RWPE1 (cell line): ENCODE data around the gene RSPH10B.
"Not testable (repeated sequence)": the region's sequence is repeated elsewhere in the genome, so short reads cannot be mapped to it uniquely, and the experiment has no call there.

ENCODE experiments used
- CTCF ChIA-PET: fragments of 350-600 bp; sonication (Branson Sonifier 250); formaldehyde crosslinking; extraction: SDS; loops from one replicate; lab custom pipeline; 2021; lab: Yijun Ruan, JAX
- POLR2A ChIA-PET: fragments of 400-600 bp; formaldehyde crosslinking; extraction: SDS; loops from one replicate; lab custom pipeline; 2020; ENCODE audit warnings: antibody characterized with exemption; ENCODE audit not compliant: low non-redundant PET; lab: Yijun Ruan, JAX
- DNase-seq: peaks from one replicate; pipeline ENCODE4 v3.0.0; 2012; ENCODE audit warnings: low spot score
- H3K27ac ChIP-seq: fragments of 450-650 bp; 2 replicates; pipeline ENCODE4 v1.5.1; 2017
- CTCF ChIP-seq: fragments of 450-650 bp; conservative IDR thresholded peaks from 2 replicates; pipeline ENCODE4 v1.5.1; 2017; ENCODE audit warnings: low read depth, mild to moderate bottlenecking

The RSPH10B gene

GRCh38 chr7:5916529-5916928, 54.0 kb downstream of the RSPH10B start:
- H3K27ac ChIP-seq, POLR2A ChIA-PET, DNase-seq, CTCF ChIA-PET: not testable (repeated sequence)

- POLR2A ChIA-PET, CTCF ChIA-PET, H3K27ac ChIP-seq, DNase-seq: not testable (repeated sequence)
These were observed 61.7 kb downstream of the RSPH10B start for GRCh38 chr7:5908835-5909234.

- DNase-seq, H3K27ac ChIP-seq, CTCF ChIA-PET, POLR2A ChIA-PET: not testable (repeated sequence)
These were observed 65.8 kb downstream of the RSPH10B start for GRCh38 chr7:5904726-5905125.

GRCh38 chr7:5903002-5903401, 67.5 kb downstream of the RSPH10B start:
- CTCF ChIA-PET: not testable (repeated sequence)

GRCh38 chr7:5898480-5899224, 71.8 kb downstream of the RSPH10B start, which contains the start of gene CCZ1:
Gene CCZ1 (plus strand): TSS chr7:5898733. CDS start chr7:5898800, 67 bp downstream.
- peak within 1 kb of the TSS; percentile 56 for H3K27ac ChIP-seq
- POLR2A ChIA-PET, CTCF ChIA-PET: not testable (repeated sequence)
- peak; percentile 20 for DNase-seq

More at GRCh38 chr7:5903002-5903401, 67.5 kb downstream of the RSPH10B start:
- H3K27ac ChIP-seq, POLR2A ChIA-PET, DNase-seq: not testable (repeated sequence)

GRCh38 chr7:5897369-5897919, 73.0 kb downstream of the RSPH10B start:
- POLR2A ChIA-PET, CTCF ChIA-PET, H3K27ac ChIP-seq, DNase-seq: not testable (repeated sequence)

- no peak for DNase-seq
- TF ChIP-seq CTCF: no peak
These were observed 78.0 kb downstream of the RSPH10B start for GRCh38 chr7:5892498-5892897.

GRCh38 chr7:5890244-5890643, 80.2 kb downstream of the RSPH10B start:
- H3K27ac ChIP-seq, POLR2A ChIA-PET, DNase-seq, CTCF ChIA-PET: not testable (repeated sequence)

More at GRCh38 chr7:5892498-5892897, 78.0 kb downstream of the RSPH10B start:
- no peak overlapping the region for H3K27ac ChIP-seq
- POLR2A ChIA-PET: interaction anchor here (0.6 kb wide), 1 partner anchor 339 kb away, joined by 6 read pairs; no protein-coding TSS in a partner anchor
- CTCF ChIA-PET: no interaction called here

- POLR2A ChIA-PET, CTCF ChIA-PET, H3K27ac ChIP-seq, DNase-seq: not testable (repeated sequence)
These were observed 82.5 kb downstream of the RSPH10B start for GRCh38 chr7:5888021-5888420.

- POLR2A ChIA-PET, CTCF ChIA-PET, DNase-seq: not testable (repeated sequence)
These were observed 86.1 kb downstream of the RSPH10B start for GRCh38 chr7:5884431-5884830.

GRCh38 chr7:5880106-5880505, 90.4 kb downstream of the RSPH10B start:
- H3K27ac ChIP-seq, POLR2A ChIA-PET, DNase-seq, CTCF ChIA-PET: not testable (repeated sequence)

More at GRCh38 chr7:5884431-5884830, 86.1 kb downstream of the RSPH10B start:
- not testable (repeated sequence) for H3K27ac ChIP-seq

GRCh38 chr7:5879591-5879990, 90.9 kb downstream of the RSPH10B start:
- DNase-seq, CTCF ChIA-PET, POLR2A ChIA-PET, H3K27ac ChIP-seq: not testable (repeated sequence)
